GM21576 (cell line): ENCODE results near the gene TGIF2.

Source experiments
- ATAC-seq: cut with Tn5 transposase; IDR thresholded peaks from one replicate; pipeline ENCODE4 v1.9.1; 2021; ENCODE audit warnings: mild to moderate bottlenecking, moderate library complexity; ENCODE audit not compliant: unreplicated experiment

The TGIF2 gene

GRCh38 chr20:36573103-36573797, at the start of gene TGIF2:
Gene TGIF2, plus strand, starts transcription at chr20:36573597. Its CDS starts 5,178 bp downstream, at chr20:36578775.
- peak; percentile 61 for ATAC-seq

- ATAC-seq: no peak
Measured at GRCh38 chr20:36525620-36526365, 47.6 kb upstream of the TGIF2 start.

- no peak for ATAC-seq
Measured at GRCh38 chr20:36526521-36527011, 46.8 kb upstream of the TGIF2 start.

GRCh38 chr20:36527331-36528125, 45.9 kb upstream of the TGIF2 start:
- no peak for ATAC-seq

GRCh38 chr20:36528176-36528874, 45.1 kb upstream of the TGIF2 start:
- ATAC-seq: no peak

- no peak for ATAC-seq
Measured at GRCh38 chr20:36528875-36529417, 44.5 kb upstream of the TGIF2 start.

GRCh38 chr20:36532388-36532787, 41.0 kb upstream of the TGIF2 start:
- no peak for ATAC-seq

- ATAC-seq: no peak
Measured at GRCh38 chr20:36532822-36533221, 40.6 kb upstream of the TGIF2 start.

- ATAC-seq: no peak
Measured at GRCh38 chr20:36538026-36538722, 35.2 kb upstream of the TGIF2 start.

- ATAC-seq: no peak
Measured at GRCh38 chr20:36540551-36541211, 32.7 kb upstream of the TGIF2 start.

GRCh38 chr20:36541227-36541767, 32.1 kb upstream of the TGIF2 start, which contains the start of gene MYL9:
Gene MYL9, plus strand, starts transcription at chr20:36541519. Its CDS starts 3,366 bp downstream, at chr20:36544885.
- ATAC-seq: no peak

- ATAC-seq: no peak
Measured at GRCh38 chr20:36541768-36542488, 31.5 kb upstream of the TGIF2 start.

- no peak for ATAC-seq
Measured at GRCh38 chr20:36542516-36543183, 30.7 kb upstream of the TGIF2 start.

- no peak for ATAC-seq
Measured at GRCh38 chr20:36543184-36544133, 29.9 kb upstream of the TGIF2 start.

GRCh38 chr20:36544134-36545018, 29.0 kb upstream of the TGIF2 start:
- ATAC-seq: no peak
